HG03097 (cell line): ENCODE data around the gene RPRD1B.

Experiments used
- ATAC-seq: cut with Tn5 transposase; IDR thresholded peaks from one replicate; pipeline ENCODE4 v1.9.1; 2021; ENCODE audit not compliant: unreplicated experiment, low FRiP score

RPRD1B gene

GRCh38 chr20:38132910-38133501 is 99.5 kb downstream of the RPRD1B start:
- ATAC-seq, result no peak

- no peak for ATAC-seq
These were observed 100.3 kb downstream of the RPRD1B start for GRCh38 chr20:38133680-38134426.

- no peak for ATAC-seq
These were observed 101.1 kb downstream of the RPRD1B start for GRCh38 chr20:38134427-38135270.

GRCh38 chr20:38135271-38135650 is 101.7 kb downstream of the RPRD1B start:
- no peak for ATAC-seq

- ATAC-seq, result no peak
These were observed 102.3 kb downstream of the RPRD1B start for GRCh38 chr20:38135651-38136420.

GRCh38 chr20:38136421-38137245 is 103.1 kb downstream of the RPRD1B start:
- no peak for ATAC-seq

GRCh38 chr20:38137441-38138037 is 104.0 kb downstream of the RPRD1B start:
- no peak for ATAC-seq

- ATAC-seq, result no peak
These were observed 104.7 kb downstream of the RPRD1B start for GRCh38 chr20:38138086-38138778.

GRCh38 chr20:38139156-38139912 is 105.8 kb downstream of the RPRD1B start:
- ATAC-seq, result no peak

GRCh38 chr20:38139977-38140753 is 106.6 kb downstream of the RPRD1B start:
- ATAC-seq, result no peak

GRCh38 chr20:38141204-38141888 is 107.8 kb downstream of the RPRD1B start:
- ATAC-seq, result no peak
